Limb (tissue), 2 donors: Measurements from ENCODE around the gene COPS3.

Experiments
- DNase-seq, 2 donors: peaks; one replicate each; pipeline ENCODE4 v3.0.0-alpha.2; 2016; ENCODE audit errors: extremely low spot score in 2 of 2

Gene COPS3

DNA sequence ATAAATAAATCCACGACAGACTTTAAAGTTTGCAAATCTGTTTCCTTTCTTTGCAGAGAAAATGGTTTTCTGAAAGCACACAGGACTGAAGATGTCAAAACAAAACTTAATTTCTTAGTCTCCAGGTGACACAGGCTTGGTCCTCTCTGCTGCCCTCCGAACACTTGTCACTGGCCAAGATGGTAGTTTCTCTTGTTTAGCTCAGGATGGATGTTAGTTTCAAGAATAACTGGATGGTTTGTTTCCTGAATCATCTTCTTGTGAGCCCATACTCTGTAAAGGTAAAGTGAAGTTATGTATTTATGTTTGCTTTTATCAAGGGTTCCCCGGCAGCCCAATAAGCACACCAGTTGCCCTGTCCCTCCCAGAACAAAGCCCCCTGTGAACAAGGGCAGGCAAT lies 34.2 kb downstream of the COPS3 start:
- DNase-seq = no peak

- no peak for DNase-seq
These were observed 37.9 kb downstream of the COPS3 start for GRCh38 chr17:17243163-17243562.

GRCh38 chr17:17242246-17242645 lies 38.8 kb downstream of the COPS3 start:
- no peak for DNase-seq

- no peak for DNase-seq
These were observed 39.4 kb downstream of the COPS3 start for GRCh38 chr17:17241656-17242055.

GRCh38 chr17:17239832-17240231 lies 41.2 kb downstream of the COPS3 start:
- no peak for DNase-seq

- DNase-seq = peak; percentile 91 to 92
These were observed 43.8 kb downstream of the COPS3 start, which contains the start of gene FLCN for GRCh38 chr17:17237026-17237799. FLCN (minus strand) TSS chr17:17237168; CDS start chr17:17228137, 9,031 bp downstream.

DNA sequence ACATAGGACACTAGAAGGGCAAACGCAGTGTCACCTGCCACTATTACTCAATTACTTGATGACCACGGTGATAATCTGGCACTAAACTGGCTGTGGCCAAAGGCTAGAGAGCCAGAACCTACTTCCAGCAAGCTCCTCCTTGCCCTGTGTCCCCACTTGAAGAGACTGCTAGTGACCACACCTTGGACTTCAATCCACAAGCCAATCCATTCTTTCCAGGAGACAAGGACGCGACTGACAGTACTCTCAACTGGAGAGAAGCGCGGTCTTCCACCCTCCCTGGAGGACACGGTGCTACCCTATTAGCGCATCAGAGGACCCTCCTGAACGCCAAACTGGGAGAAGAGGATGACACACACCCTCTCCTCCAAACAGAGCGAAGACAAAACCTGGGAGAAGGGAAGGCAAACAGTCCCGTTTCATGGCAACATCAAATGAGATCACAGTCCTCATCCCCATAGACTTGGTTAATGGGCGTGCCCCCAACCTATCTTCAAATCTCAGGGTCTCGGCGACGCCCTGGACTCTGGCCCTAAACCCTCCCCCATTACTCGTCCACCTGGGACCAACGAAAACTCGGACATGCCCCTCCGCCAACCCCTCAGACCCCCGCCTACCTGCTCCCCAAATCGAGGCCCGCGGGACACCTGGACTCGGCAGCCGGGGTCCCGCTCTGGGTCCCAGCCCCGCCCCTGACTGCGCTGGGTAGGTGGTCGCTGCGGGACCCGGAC lies 44.6 kb downstream of the COPS3 start:
- DNase-seq = no peak

- DNase-seq = no peak
These were observed 45.6 kb downstream of the COPS3 start for GRCh38 chr17:17235212-17236174.

DNA sequence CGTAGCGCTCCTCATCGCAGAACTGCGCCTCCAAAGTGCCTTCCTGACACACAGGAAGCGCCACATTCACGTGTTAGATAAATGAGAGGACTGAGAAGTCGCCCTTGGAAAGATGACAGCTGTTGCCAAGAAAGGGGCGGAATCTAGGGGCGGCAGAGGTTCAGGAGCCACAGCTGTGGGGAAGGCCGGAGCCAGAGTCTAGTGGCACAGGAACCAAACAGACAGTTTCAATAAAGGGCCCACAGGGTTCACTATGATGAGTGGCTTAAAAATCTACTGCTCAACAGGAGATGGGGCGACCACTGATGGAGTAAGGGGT lies 48.8 kb downstream of the COPS3 start:
- DNase-seq = no peak

DNA sequence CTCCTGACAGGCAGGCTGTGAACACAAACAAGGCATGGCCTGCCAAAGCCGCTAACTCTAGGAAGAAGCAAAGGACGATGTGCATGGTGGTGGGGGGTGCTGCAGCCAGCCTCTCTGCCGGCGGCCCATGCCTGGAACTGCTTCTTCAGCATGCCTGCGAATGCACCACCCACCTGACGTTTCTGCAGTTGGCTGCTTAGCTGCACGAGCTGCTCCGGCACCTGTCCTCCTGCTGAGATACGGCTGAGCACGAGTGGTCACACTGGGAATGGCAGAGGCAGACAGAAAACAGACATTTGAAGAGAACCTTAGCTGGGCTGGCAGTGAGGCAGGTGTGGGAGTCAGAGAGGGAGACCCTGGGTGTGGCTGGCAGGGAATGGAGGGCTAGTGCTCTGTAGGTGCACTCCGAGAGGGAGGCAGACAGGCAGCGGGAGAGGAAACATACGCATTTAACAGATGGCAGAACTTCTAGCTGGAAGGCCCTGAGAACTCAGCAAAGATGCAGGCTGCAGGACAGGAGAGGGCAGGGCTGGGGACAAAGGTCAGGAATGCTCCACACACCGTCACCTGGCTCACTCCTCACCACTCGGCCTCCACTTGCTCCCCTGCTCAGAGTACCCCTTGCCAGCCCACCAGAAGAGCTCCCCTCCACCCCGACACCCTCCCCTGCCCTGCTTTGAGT lies 49.3 kb downstream of the COPS3 start:
- no peak for DNase-seq

DNA sequence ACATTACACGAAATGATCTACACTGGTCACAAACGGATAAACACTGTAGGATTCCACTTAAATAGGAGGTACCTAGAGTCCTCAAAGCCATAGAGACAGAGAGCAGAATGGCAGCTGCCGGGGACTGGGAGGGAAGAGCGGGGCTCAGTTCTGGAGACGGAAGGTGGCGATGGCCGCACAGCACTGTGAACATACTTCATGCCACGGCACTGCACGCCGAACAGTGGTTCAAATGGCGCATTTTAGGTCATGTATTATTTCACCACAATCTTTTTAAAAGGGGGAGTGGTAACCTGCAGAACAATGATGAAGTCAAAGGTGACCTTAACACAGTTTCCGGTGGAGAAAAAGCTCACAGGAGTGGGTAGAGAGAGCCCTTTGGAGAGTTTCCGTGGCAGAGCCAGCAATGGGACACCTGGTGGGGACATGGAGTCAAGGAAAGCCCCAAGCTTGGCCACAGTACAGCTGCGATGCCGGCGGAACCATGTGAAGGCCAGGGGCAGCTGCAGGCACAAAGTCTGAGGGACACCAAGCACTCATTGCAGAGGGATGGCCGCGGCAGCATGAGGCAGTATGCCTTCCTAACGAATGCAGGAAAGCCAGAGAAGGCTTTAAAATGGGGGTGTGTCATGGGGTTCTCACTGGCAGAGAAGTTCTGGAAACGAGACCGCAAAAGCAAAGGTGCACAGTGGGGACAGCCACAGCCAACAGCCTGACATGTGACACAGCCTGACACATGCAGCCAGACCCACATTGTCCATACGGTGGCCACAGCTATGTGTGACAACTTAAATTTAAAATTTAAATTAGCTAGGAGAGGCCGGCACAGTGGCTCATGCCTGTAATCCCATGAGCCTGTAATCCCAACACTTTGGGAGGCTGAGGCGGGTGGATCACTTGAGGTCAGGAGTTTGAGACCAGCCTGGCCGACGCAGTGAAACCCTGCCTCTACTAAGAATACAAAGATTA lies 51.3 kb downstream of the COPS3 start:
- no peak for DNase-seq

DNA sequence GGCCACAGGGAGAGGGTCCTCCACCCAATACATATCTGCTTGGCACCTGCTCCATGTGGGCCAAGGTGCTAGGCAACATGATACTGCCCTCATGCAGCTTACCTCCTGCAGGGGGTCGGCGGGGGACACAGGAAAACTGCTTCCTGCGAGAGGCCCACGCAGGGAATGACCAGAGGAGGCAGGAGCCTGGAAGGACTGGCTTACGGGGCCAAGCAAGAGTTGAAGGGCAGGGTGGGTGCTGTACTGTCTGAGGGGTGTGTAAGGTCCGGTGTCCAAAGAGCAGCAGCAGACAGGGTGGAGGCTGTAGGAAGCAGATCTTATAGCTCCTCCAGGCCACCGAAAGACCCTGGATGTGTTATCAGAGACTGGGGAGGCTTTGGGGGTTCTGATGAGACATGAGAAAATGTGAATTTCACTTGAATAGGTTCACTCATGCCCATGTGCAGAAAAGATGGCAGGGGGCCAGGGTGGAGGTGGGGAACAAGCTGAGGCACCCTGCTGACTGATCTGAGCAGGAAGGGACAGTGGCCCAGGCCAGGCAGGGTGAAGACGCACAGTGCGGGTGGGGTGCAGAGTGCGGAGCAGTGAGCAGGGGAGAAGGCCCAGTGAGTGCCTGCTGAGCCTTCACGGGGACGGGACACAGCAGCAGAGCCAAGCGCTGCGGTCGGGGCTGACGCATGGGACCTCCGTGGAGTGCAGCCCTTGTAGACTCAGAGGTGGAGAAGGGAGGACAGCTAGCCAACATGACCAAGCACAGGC lies 52.3 kb downstream of the COPS3 start:
- no peak for DNase-seq

DNA sequence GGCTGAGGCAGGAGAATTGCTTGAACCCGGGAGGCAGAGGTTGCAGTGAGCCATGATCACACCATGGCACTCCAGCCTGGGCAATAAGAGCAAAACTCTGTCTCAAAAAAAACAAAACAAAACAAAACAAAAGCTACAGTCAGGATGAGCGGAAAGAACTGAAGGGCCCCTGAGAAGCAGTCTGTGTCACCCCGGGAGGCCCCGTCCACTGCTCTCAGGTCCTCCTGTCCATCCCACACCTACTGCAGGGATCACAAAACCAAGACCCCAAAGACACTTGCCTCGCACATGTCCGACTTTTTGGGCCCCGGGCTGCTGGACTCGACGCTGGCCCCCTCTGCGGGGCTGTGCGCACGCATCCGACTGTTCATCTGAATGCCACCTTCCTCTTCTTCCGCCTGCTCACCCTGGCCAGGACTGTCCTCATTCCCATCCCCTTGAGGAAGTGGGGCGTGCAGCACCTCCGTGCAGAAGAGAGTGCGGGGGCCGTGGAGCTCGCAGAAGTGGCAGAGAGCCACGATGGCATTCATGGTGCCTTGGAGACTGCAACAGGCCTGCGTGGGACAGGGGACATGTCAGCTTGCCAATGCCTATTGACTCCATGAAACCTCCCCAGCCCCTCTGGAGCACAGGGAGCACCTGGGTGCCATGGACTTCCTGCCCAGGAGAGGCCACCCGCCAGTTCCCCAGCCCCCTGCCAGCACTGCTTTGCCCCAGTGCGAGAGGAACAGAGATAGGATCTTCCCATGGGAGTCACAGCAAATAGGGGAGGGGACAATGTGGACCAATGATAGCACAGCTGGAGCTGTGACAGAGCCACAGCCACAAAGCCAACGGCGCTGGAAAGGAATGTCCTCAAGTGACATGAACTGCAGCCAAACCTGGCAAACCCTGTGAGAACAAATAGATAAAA lies 53.2 kb downstream of the COPS3 start:
- DNase-seq = no peak

- no peak for DNase-seq
These were observed 54.4 kb downstream of the COPS3 start for GRCh38 chr17:17226451-17227265.

- DNase-seq = no peak
These were observed 55.1 kb downstream of the COPS3 start for GRCh38 chr17:17225901-17226300.

GRCh38 chr17:17224137-17224536 lies 56.9 kb downstream of the COPS3 start:
- no peak for DNase-seq

- no peak for DNase-seq
These were observed 57.3 kb downstream of the COPS3 start for GRCh38 chr17:17223736-17224135.
